Liver (tissue), 9 donors: ENCODE results near the gene VCP. TPM values are rescaled to one million over a fixed set of nuclear protein-coding genes. Genes with fewer than 3 reads are reported as not detected.

Experiments used
- DNase-seq: peaks from one replicate; pipeline ENCODE4 v3.0.0-alpha.2; 2017; ENCODE audit warnings: low spot score
- H3K27ac ChIP-seq, 2 donors: one replicate each; pipeline ENCODE4 v1.7.0; 2013; ENCODE audit warnings: inconsistent platforms in 2 of 2, low read length in 2 of 2, control low read depth in 1 of 2, low read depth in 1 of 2, mild to moderate bottlenecking in 1 of 2
- H3K27me3 ChIP-seq, 4 donors: one replicate each; pipeline versions ENCODE4 v1.6.1 to v1.7.0; 2013; ENCODE audit warnings: low read length in 3 of 4, inconsistent platforms in 1 of 4, mild to moderate bottlenecking in 1 of 4, moderate library complexity in 1 of 4; ENCODE audit not compliant: control insufficient read depth in 4 of 4, insufficient read depth in 4 of 4
- H3K36me3 ChIP-seq, 4 donors: one replicate each; pipeline versions ENCODE4 v1.6.1 to v1.7.0; 2013; ENCODE audit warnings: low read length in 3 of 4, mild to moderate bottlenecking in 3 of 4, low read depth in 1 of 4, moderate library complexity in 1 of 4; ENCODE audit not compliant: control insufficient read depth in 4 of 4, insufficient read depth in 3 of 4
- H3K4me1 ChIP-seq, 4 donors: one replicate each; pipeline versions ENCODE4 v1.6.1 to v1.7.0; 2013; ENCODE audit warnings: low read length in 3 of 4, mild to moderate bottlenecking in 3 of 4, moderate library complexity in 1 of 4; ENCODE audit not compliant: control insufficient read depth in 4 of 4, insufficient read depth in 4 of 4
- H3K4me3 ChIP-seq, 3 donors: one replicate each; pipeline versions ENCODE4 v1.6.1 to v1.7.0; 2013; ENCODE audit warnings: low read length in 3 of 3, control low read depth in 1 of 3, low read depth in 1 of 3, mild to moderate bottlenecking in 1 of 3
- H3K9ac ChIP-seq, 2 donors: one replicate each; pipeline ENCODE4 v1.7.0; 2013; ENCODE audit warnings: low read length in 2 of 2, mild to moderate bottlenecking in 2 of 2, moderate library complexity in 2 of 2, control low read depth in 1 of 2, low read depth in 1 of 2
- H3K9me3 ChIP-seq, 4 donors: one replicate each; pipeline versions ENCODE4 v1.6.1 to v1.7.0; 2013; ENCODE audit warnings: low read length in 3 of 4; ENCODE audit not compliant: control insufficient read depth in 4 of 4
- ATF3 ChIP-seq: IDR thresholded peaks from 2 replicates; pipeline ENCODE4 v1.6.1; 2016; ENCODE audit warnings: antibody characterized with exemption
- CTCF ChIP-seq: fragments of 150-350 bp; IDR thresholded peaks from 2 replicates; pipeline ENCODE4 v1.5.1; 2017; ENCODE audit warnings: improper control_type of control experiment, low read depth, low read length; ENCODE audit not compliant: missing input control
- EGR1 ChIP-seq, 2 donors: IDR thresholded peaks; 2 replicates each; pipeline ENCODE4 v1.6.1; 2016 to 2018; ENCODE audit warnings: antibody characterized with exemption in 2 of 2, low read depth in 2 of 2
- FOXA1 ChIP-seq: IDR thresholded peaks from 2 replicates; pipeline ENCODE4 v1.6.1; 2016; ENCODE audit warnings: antibody characterized with exemption
- FOXA2 ChIP-seq: IDR thresholded peaks from 2 replicates; pipeline ENCODE4 v1.6.1; 2016; ENCODE audit warnings: antibody characterized with exemption
- GABPA ChIP-seq, 2 donors: IDR thresholded peaks in 1 of 2; conservative IDR thresholded peaks in 1 of 2; 2 replicates each; pipeline ENCODE4 v1.6.1; 2016; ENCODE audit warnings: antibody characterized with exemption in 2 of 2, mild to moderate bottlenecking in 1 of 2, moderate library complexity in 1 of 2
- HNF4A ChIP-seq, 2 donors: conservative IDR thresholded peaks; 2 replicates each; pipeline ENCODE4 v1.6.1; 2016; ENCODE audit warnings: antibody characterized with exemption in 2 of 2, mild to moderate bottlenecking in 2 of 2
- JUND ChIP-seq, 2 donors: IDR thresholded peaks; 2 replicates each; pipeline ENCODE4 v1.6.1; 2016; ENCODE audit warnings: antibody characterized with exemption in 2 of 2
- NR2F2 ChIP-seq: IDR thresholded peaks from 2 replicates; pipeline ENCODE4 v1.6.1; 2016; ENCODE audit warnings: antibody characterized with exemption
- RAD21 ChIP-seq, 2 donors: IDR thresholded peaks; 2 replicates each; pipeline ENCODE4 v1.6.1; 2016; ENCODE audit warnings: antibody characterized with exemption in 2 of 2, mild to moderate bottlenecking in 2 of 2
- RXRA ChIP-seq, 2 donors: IDR thresholded peaks; 2 replicates each; pipeline ENCODE4 v1.6.1; 2017 to 2018; ENCODE audit warnings: antibody characterized with exemption in 2 of 2, mild to moderate bottlenecking in 1 of 2
- SP1 ChIP-seq: IDR thresholded peaks from 2 replicates; pipeline ENCODE4 v1.6.1; 2018; ENCODE audit warnings: antibody characterized with exemption, mild to moderate bottlenecking
- TAF1 ChIP-seq: conservative IDR thresholded peaks from 2 replicates; pipeline ENCODE4 v1.6.1; 2016; ENCODE audit warnings: antibody characterized with exemption, mild to moderate bottlenecking
- YY1 ChIP-seq: IDR thresholded peaks from 2 replicates; pipeline ENCODE4 v1.6.1; 2016; ENCODE audit warnings: antibody characterized with exemption, mild to moderate bottlenecking
- whole genome bisulfite sequencing: extraction: QIAGEN DNeasy Blood & Tissue Kit; methylation state at CpG from one replicate; pipeline ENCODE4 v1.1.7; 2013; 5-methylcytosine and 5-hydroxymethylcytosine counted together
- polyA plus RNA-seq, 2 donors: library from polyadenylated mRNA; stranded (reverse) in 1 of 2; unstranded in 1 of 2; fragments of 200-250 nt in 1 of 2; fragments of >200 nt in 1 of 2; fragmentation: Nextera tagmentation in 1 of 2; extraction: Ambion mirVana in 1 of 2; gene quantifications; one replicate each; pipeline versions ENCODE4 v1.2.1 to v1.2.3, GENCODE V29; 2013 to 2015
- total RNA-seq, 2 donors: library from RNA; depleted of rRNA; stranded (reverse); fragments of >200 nt; gene quantifications; one replicate each; pipeline ENCODE4 v1.2.3, GENCODE V29; 2014
- TF ChIP-seq, protein P1 (sequence below): IDR thresholded peaks from 2 replicates; pipeline ENCODE4 v1.6.1; 2016; ENCODE audit warnings: antibody characterized with exemption
- TF ChIP-seq, protein P2 (sequence below): IDR thresholded peaks from 2 replicates; pipeline ENCODE4 v1.6.1; 2016; ENCODE audit warnings: antibody characterized with exemption, mild to moderate bottlenecking
- donor health status: healthy.
- donor health status: healthy.
- donor health status: healthy.
- donor health status: healthy.
- donor health status: healthy.

The VCP gene
- total and polyA plus RNA-seq, 4 donors, result 57.6 to 248 (median 153) TPM

GRCh38 chr9:35104586-35104985 lies 32.2 kb upstream of the VCP start:
- Histone ChIP-seq H3K4me1 (peaks cover 0 to 25% (median 18%) of the 10 kb centered on the region in 4 donors), H3K9me3 (no peaks in the 10 kb centered on the region), H3K36me3 (peaks cover 13 to 53% (median 25%) of the 10 kb centered on the region in 4 donors), H3K4me3 (no peak overlapping the region), H3K27me3 (no peaks in the 10 kb centered on the region), H3K27ac (no peak overlapping the region), H3K9ac (no peak overlapping the region)
- 95% methylated on average over 4 of the region's 4 CpGs for WGBS
- TF ChIP-seq ATF3 (no peak), CTCF (no peak), JUND (IDR thresholded peaks at IDR 0.05) (no peak), TAF1 (no peak), RXRA (IDR thresholded peaks at IDR 0.05) (no peak), SP1 (no peak), FOXA1 (no peak), YY1 (no peak), FOXA2 (no peak), GABPA (IDR thresholded peaks at IDR 0.05 in 1 of 2, conservative IDR thresholded peaks at IDR 0.05 in 1 of 2) (no peak)
- TF ChIP-seq, protein P1, sequence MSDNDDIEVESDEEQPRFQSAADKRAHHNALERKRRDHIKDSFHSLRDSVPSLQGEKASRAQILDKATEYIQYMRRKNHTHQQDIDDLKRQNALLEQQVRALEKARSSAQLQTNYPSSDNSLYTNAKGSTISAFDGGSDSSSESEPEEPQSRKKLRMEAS, result no peak
- TF ChIP-seq, protein P2, sequence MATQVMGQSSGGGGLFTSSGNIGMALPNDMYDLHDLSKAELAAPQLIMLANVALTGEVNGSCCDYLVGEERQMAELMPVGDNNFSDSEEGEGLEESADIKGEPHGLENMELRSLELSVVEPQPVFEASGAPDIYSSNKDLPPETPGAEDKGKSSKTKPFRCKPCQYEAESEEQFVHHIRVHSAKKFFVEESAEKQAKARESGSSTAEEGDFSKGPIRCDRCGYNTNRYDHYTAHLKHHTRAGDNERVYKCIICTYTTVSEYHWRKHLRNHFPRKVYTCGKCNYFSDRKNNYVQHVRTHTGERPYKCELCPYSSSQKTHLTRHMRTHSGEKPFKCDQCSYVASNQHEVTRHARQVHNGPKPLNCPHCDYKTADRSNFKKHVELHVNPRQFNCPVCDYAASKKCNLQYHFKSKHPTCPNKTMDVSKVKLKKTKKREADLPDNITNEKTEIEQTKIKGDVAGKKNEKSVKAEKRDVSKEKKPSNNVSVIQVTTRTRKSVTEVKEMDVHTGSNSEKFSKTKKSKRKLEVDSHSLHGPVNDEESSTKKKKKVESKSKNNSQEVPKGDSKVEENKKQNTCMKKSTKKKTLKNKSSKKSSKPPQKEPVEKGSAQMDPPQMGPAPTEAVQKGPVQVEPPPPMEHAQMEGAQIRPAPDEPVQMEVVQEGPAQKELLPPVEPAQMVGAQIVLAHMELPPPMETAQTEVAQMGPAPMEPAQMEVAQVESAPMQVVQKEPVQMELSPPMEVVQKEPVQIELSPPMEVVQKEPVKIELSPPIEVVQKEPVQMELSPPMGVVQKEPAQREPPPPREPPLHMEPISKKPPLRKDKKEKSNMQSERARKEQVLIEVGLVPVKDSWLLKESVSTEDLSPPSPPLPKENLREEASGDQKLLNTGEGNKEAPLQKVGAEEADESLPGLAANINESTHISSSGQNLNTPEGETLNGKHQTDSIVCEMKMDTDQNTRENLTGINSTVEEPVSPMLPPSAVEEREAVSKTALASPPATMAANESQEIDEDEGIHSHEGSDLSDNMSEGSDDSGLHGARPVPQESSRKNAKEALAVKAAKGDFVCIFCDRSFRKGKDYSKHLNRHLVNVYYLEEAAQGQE, result no peak
- no peak for DNase-seq

DNA sequence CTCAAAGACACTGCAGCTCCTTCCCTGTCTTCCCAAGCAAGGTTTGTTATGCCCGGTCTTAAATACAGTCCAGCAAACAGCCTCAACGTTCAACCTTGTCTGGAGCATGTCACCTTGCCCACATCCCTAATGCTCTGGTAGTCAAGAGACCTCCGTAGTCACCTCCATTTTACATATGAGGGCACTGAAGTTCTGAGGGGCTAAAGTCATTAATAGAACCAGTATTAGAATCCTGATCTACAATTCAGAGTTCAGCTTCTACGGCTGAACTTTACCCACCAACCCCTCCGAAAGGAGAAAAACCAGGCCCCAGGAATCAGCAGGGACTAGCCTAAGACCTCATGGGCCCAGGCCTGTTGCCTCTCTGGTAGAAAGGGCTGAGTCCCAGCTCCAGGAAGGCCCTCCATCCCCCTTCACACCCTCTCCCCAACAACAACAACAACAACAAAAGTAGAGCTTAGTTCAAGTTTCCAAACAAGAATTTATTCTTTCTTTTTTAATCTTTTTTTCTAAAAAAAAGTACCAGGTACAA lies 31.3 kb upstream of the VCP start:
- no peak for DNase-seq
- no peaks in the 10 kb centered on the region for H3K27me3 ChIP-seq
- TF ChIP-seq RXRA (IDR thresholded peaks at IDR 0.05) (no peak), EGR1 (IDR thresholded peaks at IDR 0.05; ENCODE audit: low read depth in 2 of 2) (no peak), CTCF (no peak), HNF4A (conservative IDR thresholded peaks at IDR 0.05) (no peak), YY1 (no peak), TAF1 (no peak), FOXA2 (no peak), RAD21 (IDR thresholded peaks at IDR 0.05) (no peak), NR2F2 (no peak), ATF3 (no peak), FOXA1 (no peak)
- H3K9ac ChIP-seq, result peak overlapping the region in 1 of 2 donors; percentile 5
- WGBS, result 45% methylated on average over 5 of the region's 5 CpGs
- peaks cover 13 to 57% (median 27%) of the 10 kb centered on the region in 4 donors for H3K36me3 ChIP-seq
- peak overlapping the region; percentile 79 to 81 for H3K27ac ChIP-seq
- peaks cover 0 to 23% (median 18%) of the 10 kb centered on the region in 4 donors for H3K4me1 ChIP-seq
- H3K9me3 ChIP-seq, result no peaks in the 10 kb centered on the region
- peak overlapping the region in 2 of 3 donors; percentile 48 to 87 for H3K4me3 ChIP-seq
